Upper lobe of right lung (tissue), 1 donor: ENCODE measurements around the gene MSN. TPM values are rescaled to one million over a fixed set of nuclear protein-coding genes. Genes with fewer than 3 reads are reported as not detected.
"Not testable (repeated sequence)": the region's sequence is repeated elsewhere in the genome, so short reads cannot be mapped to it uniquely, and the experiment has no call there.

ENCODE experiments used
- ATAC-seq: fragments of 200-7000 bp; cut with Tn5 transposase; one replicate; pipeline ENCODE4 v1.9.1; 2020; ENCODE audit warnings: mild to moderate bottlenecking, moderate library complexity
- DNase-seq: peaks from one replicate; pipeline ENCODE4 v3.0.0-alpha.2; 2020
- H3K27ac ChIP-seq: fragments of 200-600 bp; one replicate; pipeline ENCODE4 v1.8.0; 2022
- H3K27me3 ChIP-seq: fragments of 200-600 bp; one replicate; pipeline ENCODE4 v1.8.0; 2022; ENCODE audit warnings: mild to moderate bottlenecking
- H3K36me3 ChIP-seq: fragments of 200-600 bp; one replicate; pipeline ENCODE4 v1.8.0; 2022
- H3K4me1 ChIP-seq: fragments of 200-600 bp; one replicate; pipeline ENCODE4 v1.8.0; 2022
- H3K4me3 ChIP-seq: fragments of 200-600 bp; one replicate; pipeline ENCODE4 v1.8.0; 2022; ENCODE audit warnings: mild to moderate bottlenecking
- H3K9me3 ChIP-seq: fragments of 200-600 bp; one replicate; pipeline ENCODE4 v1.8.0; 2022
- intact Hi-C: fragments of 100-400 bp; cut with DNase I; formaldehyde crosslinking; loops from one replicate; pipeline ENCODE4 v1.11.0; 2022
- total RNA-seq: library from RNA; stranded (reverse); fragmentation: NEBNext Ultra II Directional; extraction: Animal tissue kit (Norgen Biotek cat#: 25700); gene quantifications from one replicate; pipeline ENCODE4 v1.2.1, GENCODE V29; 2021
- TF ChIP-seq, protein P1 (sequence below): fragments of 200-600 bp; IDR thresholded peaks from one replicate; pipeline ENCODE4 v1.8.0; 2022; ENCODE audit warnings: antibody characterized with exemption
- donor health status: DM: no; HTN: yes; CAD: no; lungs with severe emphysema.

The MSN gene
- total RNA-seq, 1 donor from 2014 or later = 462 TPM

DNA sequence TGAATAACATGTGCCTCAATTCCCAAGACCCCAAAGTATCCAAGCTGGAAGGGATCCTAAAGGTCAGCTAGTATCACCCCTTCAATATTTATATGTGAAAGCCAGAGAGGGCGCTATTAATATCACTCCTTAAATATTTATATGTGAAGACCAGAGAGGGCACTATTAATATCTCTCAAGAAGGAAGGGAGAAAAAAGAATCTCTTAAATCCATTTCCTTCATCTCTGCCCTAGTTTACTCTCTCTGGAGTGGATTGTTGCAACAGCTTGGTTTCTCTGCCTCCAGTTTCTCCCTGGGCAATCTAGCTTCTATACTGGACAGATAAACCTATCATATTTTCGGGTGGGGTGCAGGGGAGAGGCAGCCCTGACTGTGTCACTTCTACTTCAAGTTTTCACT is 31.6 kb upstream of the MSN start:
- intact Hi-C loops = no loop called here
- ATAC-seq = peak; percentile 36
- no peaks in the 10 kb centered on the region for H3K9me3 ChIP-seq
- no peaks in the 10 kb centered on the region for H3K27me3 ChIP-seq
- H3K4me1 ChIP-seq = peaks cover 8% of the 10 kb centered on the region
- DNase-seq = no peak
- H3K27ac ChIP-seq = peak overlapping the region; percentile 36
- TF ChIP-seq, protein P1, sequence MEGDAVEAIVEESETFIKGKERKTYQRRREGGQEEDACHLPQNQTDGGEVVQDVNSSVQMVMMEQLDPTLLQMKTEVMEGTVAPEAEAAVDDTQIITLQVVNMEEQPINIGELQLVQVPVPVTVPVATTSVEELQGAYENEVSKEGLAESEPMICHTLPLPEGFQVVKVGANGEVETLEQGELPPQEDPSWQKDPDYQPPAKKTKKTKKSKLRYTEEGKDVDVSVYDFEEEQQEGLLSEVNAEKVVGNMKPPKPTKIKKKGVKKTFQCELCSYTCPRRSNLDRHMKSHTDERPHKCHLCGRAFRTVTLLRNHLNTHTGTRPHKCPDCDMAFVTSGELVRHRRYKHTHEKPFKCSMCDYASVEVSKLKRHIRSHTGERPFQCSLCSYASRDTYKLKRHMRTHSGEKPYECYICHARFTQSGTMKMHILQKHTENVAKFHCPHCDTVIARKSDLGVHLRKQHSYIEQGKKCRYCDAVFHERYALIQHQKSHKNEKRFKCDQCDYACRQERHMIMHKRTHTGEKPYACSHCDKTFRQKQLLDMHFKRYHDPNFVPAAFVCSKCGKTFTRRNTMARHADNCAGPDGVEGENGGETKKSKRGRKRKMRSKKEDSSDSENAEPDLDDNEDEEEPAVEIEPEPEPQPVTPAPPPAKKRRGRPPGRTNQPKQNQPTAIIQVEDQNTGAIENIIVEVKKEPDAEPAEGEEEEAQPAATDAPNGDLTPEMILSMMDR = no peak
- H3K36me3 ChIP-seq = no peaks in the 10 kb centered on the region
- no peak overlapping the region for H3K4me3 ChIP-seq

DNA sequence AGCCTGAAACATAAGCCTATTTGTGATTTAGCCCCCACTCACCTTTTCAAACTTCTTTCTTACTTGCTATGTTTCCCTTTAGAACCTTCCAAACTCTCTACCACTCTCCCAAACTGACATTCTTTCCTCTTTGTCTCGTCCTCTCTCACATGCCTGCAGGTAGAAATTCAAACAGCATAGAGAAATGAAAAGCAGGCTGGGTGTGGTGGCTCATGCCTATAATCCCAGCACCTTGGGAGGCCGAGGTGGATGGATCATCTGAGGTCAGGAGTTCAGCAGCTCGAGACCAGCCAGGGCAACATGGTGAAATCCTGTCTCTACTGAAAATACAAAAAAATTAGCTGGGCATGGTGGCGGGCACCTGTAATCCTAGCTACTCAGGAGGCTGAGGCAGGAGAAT is 31.2 kb upstream of the MSN start:
- H3K36me3 ChIP-seq, DNase-seq, H3K9me3 ChIP-seq, intact Hi-C loops, H3K27me3 ChIP-seq, ATAC-seq, H3K4me1 ChIP-seq, H3K4me3 ChIP-seq: not testable (repeated sequence)
- H3K27ac ChIP-seq = peak overlapping the region; percentile 36

DNA sequence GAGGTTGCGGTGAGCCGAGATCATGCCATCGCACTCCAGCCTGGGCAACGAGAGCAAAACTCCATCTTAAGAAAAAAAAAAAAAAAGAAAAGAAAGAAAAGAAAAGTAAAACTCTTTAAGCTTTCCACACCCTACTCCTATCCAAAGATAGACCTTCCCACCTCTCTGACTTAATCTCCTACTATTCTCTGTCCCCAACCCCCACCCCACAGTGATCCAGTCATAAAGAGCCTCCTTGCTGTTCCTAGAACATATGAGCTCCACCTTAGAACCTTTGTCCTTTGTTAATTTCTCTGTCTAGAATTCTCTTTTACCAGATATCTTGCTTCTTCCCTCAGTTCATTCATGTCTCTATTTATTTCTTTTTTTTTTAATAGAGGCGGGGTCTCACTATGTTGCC is 30.1 kb upstream of the MSN start:
- DNase-seq = no peak
- H3K27ac ChIP-seq = no peak overlapping the region
- no peak overlapping the region for H3K4me3 ChIP-seq
- H3K36me3 ChIP-seq = no peaks in the 10 kb centered on the region
- H3K27me3 ChIP-seq = no peaks in the 10 kb centered on the region
- no peak for ATAC-seq
- TF ChIP-seq, protein P1 = no peak
- peaks cover 8% of the 10 kb centered on the region for H3K4me1 ChIP-seq
- intact Hi-C loops = no loop called here
- no peaks in the 10 kb centered on the region for H3K9me3 ChIP-seq

DNA sequence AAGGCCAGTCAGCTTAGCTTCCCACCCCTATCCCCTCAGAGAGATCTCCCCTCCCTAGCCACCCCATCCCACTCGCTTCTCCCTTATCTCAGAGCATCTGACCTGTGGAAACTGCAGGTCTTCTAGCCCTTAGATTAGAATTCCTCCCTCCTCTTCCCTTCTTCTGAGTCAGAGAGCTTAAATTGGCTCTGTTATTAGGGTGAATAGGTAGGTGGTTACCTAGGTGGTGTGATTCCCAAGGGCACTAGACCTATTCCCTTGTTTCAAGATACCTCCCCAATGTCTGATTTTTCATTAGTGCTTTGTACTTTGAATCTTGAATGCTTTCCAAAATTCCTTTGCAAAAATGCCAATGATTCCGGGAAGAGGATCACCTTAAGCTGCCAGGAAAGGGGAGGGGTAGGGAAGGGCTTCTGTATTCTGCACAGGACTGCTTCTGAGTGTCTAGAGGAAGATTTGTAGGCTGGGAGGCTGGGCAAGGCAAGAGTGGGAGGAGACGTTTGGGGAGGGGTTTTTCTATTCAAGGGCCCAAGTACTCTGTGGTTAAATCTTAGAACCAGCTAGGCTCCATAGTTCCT is 24.5 kb upstream of the MSN start:
- no peak overlapping the region for H3K4me3 ChIP-seq
- TF ChIP-seq, protein P1 = no peak
- no peaks in the 10 kb centered on the region for H3K27me3 ChIP-seq
- H3K4me1 ChIP-seq = peaks cover 15% of the 10 kb centered on the region
- H3K9me3 ChIP-seq = no peaks in the 10 kb centered on the region
- no peaks in the 10 kb centered on the region for H3K36me3 ChIP-seq
- no peak overlapping the region for H3K27ac ChIP-seq
- DNase-seq = no peak
- intact Hi-C loops = no loop called here
- peak; percentile 86 for ATAC-seq

DNA sequence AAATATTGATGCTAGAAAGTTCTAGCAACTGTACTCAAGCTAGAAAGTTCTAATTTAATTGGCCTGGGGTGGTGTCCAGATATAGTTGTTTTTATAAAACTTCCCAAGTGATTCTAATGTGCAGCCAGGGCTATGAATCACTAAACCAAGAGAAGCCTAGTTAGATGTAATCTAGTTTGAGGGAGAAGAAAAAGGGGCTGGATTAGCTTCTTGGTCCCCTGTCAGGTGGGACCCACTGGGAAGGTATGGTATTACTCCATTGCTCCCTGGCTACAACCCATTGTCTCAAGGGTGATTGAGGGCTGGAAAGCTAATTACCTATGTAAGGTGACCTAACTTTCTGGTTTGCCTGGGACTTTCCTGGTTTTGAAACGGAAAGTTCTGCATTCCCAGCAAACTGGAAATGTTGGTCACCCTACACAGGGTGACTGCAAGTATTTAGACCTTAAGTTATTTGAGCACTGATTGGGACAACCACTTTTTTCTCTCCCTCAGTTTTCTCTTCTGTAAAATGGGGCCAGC is 23.9 kb upstream of the MSN start:
- Histone ChIP-seq H3K36me3 (no peaks in the 10 kb centered on the region), H3K27ac (peak overlapping the region; percentile 51), H3K4me3 (no peak overlapping the region), H3K4me1 (peaks cover 15% of the 10 kb centered on the region), H3K9me3 (no peaks in the 10 kb centered on the region), H3K27me3 (no peaks in the 10 kb centered on the region)
- DNase-seq = no peak
- ATAC-seq = no peak
- intact Hi-C loops = no loop called here
- TF ChIP-seq, protein P1 = no peak

DNA sequence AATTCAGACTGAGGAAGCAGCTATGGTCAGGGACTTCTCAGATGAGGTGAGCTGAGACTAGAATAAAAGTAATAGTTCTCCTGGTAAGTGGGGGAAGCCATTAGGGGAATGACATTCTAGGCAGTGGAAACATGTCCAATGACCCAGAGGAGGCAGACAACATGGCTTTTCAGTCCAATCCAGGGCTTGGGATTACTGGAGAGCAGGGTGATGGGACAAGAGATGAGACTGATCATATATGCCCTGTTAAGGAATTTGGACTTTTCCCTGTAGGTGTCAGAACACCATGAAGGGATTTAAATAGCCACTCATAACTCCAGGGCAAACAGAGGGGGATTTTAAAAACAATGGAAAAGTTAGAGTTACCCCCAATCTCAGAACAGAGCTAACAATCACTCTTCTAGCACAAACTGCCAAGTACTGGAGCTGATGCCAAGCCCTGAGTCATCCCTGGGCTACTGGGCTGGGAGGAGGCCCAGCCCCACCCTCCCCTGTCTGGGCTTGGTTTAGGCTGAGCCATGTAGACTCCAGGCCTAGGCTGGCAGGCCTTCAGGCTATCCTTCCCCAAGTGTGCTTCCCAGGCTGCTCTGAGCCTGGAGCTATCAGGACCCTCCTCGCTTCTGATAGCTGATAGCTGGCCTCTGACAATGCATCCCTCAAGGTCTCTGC is 22.7 kb upstream of the MSN start:
- no peak overlapping the region for H3K4me3 ChIP-seq
- no peaks in the 10 kb centered on the region for H3K9me3 ChIP-seq
- H3K36me3 ChIP-seq = no peaks in the 10 kb centered on the region
- TF ChIP-seq, protein P1 = no peak
- peak; percentile 97 for ATAC-seq
- peaks cover 15% of the 10 kb centered on the region for H3K4me1 ChIP-seq
- DNase-seq = peak; percentile 81
- H3K27ac ChIP-seq = peak overlapping the region; percentile 24
- intact Hi-C loops = no loop called here
- H3K27me3 ChIP-seq = no peaks in the 10 kb centered on the region
